HG03175 (cell line): ENCODE measurements around the gene METTL26.

Source experiments
- ATAC-seq: cut with Tn5 transposase; IDR thresholded peaks from one replicate; pipeline ENCODE4 v1.9.1; 2021; ENCODE audit warnings: mild to moderate bottlenecking, moderate library complexity; ENCODE audit not compliant: unreplicated experiment

The METTL26 gene

DNA sequence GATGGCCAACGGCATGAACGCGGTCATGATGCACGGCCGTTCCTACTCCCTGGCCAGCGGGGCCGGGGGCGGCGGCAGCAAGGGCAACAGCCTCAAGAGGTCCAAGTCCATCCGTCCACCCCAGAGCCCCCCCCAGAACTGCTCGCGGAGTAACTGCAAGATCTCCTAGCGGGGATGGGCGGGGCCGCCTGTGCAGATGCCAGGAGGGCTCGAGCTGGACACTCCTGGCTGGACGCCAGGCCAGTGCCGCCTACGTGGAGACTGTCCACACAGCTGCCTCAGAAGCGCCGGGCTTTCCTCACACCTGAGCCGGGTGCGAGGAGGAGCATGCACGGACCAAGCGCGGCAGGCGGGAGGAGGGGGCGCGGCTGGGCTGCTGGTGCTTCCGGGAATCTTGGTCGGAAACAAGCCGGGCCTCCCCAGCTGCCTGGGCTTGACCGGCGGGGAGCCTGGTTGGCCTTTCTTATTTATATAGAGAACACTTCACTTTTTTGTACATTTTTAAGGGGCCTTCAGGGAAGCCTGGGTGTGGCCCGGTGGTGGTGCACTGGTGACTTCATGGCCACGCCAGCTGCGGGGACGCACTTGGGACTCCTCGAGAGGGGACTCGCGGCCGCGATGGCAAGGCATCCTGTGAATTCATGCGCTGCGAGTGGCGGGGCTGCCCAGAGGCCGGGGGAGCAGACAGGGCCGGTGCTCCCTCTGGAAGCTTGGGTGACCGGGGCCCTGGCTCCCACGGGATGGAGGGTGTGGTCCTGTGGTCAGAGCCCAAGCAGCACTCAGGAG lies 8.5 kb downstream of the METTL26 start:
- no peak for ATAC-seq

DNA sequence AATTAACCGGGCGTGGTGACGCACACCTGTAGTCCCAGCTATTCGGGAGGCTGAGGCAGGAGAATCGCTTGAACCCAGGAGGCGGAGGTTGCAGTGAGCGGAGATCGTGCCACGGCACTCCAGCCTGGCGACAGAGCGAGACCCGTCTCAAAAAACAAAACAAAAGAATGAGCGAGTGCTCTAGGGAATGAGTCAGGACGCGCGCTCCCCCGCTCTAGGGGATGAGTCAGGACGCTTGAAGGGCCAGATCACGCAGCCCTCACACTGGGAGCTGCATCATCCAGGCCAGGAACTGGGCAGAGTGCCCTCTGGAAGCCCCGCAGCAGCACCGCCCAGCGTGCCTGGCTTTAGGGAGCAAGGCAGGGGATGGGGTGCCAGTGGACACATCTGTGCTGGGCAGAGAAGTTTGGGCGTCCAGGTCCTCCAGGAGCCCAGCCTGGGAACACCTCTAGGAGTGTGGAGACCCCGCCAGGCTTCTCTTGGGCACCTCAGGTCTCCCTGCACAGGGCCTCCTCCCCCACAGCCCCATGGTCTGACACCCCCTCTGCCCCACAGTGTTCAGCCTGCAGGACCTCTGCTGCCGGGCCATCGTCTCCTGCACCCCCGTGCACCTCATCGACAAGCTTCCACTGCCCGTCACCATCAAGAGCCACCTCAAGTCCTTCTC lies 9.2 kb downstream of the METTL26 start:
- ATAC-seq = no peak

DNA sequence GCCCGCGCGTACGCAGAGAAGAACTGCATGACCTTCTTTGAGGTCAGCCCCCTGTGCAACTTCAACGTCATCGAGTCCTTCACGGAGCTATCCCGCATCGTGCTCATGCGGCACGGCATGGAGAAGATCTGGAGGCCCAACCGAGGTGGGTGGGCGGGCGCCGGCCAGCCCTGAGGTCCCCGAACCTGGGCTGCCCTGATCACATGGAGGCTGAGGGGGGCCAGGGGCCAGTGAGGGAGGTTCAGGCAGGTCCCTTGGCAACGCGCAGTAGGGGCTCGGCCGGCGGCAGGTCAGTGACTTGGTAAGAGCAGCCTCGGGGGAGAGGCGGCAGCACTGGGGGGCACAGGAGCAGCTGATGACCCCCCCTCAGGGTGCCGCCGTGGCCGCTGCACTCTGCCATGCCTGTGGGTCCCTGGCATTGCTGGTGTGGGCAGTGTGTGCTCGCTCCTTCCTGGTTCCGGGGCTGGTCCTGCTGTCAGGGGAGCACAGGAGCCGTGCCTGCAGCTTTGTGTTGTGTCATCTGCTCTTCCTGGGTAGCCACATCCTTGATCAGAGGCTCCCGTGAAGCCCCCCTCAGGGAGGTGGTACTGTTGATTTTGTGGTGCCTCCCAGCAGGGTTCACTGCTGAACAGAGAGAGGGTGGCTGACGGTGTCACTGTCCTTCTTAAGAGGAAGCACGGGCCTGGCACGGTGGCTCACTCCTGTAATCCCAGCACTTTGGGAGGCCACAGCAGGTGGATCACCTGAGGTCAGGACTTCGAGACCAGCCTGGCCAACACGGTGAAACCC lies 9.9 kb downstream of the METTL26 start:
- ATAC-seq = no peak

- ATAC-seq = no peak
Measured at GRCh38 chr16:625117-625976, 10.8 kb downstream of the METTL26 start.

DNA sequence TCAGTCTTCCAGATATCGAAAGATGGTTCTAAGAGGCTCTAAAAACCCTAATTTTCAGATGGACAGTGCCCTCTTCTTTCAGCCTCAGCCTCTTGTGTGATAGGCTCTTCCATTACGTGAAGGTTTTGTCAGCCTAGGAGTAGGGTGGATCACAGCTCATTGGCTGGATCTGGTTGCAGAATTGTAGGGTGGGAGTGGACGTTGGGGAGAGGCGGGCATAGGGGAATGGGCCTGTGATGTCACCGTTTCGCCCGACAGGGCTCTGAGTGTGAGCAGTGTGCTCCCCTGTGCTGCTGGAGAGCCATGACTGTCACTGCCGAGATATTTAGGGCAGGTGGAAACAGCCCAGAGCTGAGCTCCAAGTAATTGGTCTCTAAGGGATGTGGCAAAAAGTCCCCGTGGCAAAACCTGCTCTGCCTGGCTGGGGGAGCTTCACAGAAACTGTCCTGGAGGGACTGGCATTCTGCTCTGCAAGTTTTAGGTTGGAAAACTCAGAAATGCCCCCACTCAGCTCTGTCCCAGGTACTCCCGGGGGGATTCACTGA lies 11.5 kb downstream of the METTL26 start:
- no peak for ATAC-seq

DNA sequence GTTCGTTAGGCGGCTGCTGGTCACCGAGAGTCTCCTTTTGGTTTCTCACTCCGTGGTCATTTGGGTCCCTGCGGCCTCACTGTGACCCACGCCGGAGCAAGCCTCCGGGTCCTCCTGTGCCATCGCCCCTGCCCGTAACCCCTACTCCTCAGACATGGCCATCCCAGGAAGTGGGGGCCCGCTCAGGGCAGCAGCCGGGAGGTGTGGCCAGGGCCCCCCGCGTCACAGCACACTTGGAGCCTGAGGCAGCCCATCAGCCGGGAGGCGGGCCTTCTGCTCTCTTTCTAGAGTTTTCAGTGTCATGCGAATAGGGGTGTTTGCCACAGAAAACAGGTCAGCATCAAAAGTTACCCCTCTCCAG lies 13.2 kb downstream of the METTL26 start:
- no peak for ATAC-seq

DNA sequence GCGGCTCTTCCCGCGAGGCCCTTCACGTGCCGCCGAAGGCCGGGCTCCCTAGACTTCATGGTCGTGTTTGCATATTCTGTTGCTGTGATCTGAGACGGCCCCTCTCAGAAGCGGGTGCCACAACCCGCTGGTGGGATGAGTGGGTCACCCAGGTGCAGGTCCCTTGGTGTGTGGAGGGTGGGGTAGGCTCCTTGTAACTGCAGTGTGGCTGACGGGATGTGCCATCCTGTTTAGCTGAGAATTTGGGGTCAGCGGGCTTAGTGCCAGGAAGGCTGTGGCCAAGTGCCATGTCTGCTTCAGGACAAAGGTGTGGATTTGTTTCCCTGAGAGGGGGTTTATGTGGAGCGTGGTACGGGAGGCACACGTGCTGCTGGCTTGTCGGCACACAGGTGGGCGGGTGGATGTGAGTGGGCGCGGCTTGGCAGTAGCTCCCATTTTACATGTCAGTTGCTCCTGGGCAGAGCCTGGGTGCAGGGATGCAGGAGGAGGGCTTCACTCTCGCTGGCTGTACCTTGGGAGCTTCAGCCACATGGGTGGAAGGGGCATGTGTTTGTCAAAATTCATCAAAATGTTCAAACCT lies 14.5 kb downstream of the METTL26 start:
- no peak for ATAC-seq

- ATAC-seq = no peak
Measured at GRCh38 chr16:620700-621525, 15.2 kb downstream of the METTL26 start.

GRCh38 chr16:619476-620100 lies 16.5 kb downstream of the METTL26 start:
- no peak for ATAC-seq

- ATAC-seq = no peak
Measured at GRCh38 chr16:617855-618254, 18.2 kb downstream of the METTL26 start.

- ATAC-seq = no peak
Measured at GRCh38 chr16:616733-617586, 19.1 kb downstream of the METTL26 start.

DNA sequence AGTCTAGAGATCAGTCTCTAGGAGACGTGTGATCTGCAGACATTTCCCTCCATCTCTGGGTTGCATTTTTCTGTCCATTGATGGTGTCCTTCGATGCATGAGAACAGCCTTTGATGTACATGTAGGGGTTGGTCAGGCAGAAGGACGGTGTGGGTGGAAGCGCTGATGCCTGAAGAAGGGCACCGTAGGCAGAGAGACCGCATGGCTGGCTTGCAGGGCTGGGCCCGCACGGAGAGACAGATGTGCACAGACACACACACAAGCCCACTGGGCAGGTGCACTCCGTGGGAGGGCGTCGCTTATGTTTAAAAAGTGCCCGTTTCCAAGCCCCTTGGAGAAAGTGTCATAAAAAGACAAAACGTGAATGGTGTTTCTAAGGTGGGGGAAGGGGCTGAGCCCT lies 21.0 kb downstream of the METTL26 start:
- no peak for ATAC-seq

DNA sequence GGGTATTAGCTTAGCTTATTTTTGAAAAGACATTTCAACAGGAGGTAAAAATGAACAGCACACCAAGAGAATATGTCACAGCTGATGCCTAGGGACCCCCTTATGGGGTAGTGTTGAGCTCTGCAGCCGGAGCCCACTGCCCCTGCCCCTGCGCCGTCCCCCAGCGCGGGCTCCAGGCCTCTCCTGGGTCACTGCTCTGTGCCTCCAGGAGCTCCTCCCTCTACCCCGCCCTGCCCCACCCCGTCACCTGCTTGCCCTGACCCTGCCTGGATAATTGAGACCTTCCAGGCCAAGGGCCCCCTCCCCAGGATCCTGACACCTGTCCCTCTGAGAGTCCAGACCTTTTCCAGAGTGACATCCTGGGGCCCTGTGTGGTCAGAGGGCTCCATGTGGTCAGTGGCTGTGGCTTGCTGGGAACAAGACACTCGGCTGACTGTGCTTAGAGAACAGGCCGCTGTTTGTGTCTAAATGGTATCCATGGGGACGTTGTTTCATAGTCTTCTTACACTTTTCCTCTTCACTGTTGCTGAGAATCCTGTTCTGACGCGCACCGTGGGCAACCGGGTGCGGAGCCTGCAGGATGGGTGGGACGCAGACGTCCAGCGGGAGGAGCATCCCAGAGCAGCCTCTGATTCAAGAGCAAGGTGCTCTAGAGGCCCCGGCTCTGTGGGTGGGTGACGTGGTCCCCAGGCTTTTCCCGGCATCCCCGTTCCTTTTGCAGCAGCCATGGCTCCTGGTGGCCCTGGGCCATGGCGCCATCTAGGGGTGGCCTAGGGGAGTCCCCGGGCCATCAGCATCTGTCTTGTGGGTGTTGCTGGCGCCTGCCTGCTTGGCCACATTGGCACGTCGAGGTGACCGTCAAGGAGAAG lies 25.4 kb downstream of the METTL26 start:
- no peak for ATAC-seq

DNA sequence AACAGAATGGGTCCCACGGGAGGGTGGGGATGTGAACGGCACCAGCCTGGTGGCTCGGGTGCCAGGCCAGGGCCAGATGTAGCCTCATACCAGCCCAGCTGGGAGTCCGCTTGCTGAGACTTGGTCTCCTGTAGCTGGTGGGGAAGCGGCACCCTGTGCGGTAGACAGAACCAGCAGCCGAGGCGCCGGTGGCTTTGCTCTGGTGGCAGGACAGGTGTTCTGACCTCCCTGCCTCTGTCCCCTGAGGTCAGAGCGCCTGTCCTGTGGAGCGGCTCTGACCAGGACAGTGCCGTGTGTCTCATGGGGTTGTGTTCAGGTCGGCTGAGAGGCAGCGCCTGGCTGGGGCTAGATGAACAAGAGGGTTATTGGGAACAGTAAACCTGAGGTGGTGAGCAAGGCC lies 26.1 kb downstream of the METTL26 start:
- ATAC-seq = no peak

DNA sequence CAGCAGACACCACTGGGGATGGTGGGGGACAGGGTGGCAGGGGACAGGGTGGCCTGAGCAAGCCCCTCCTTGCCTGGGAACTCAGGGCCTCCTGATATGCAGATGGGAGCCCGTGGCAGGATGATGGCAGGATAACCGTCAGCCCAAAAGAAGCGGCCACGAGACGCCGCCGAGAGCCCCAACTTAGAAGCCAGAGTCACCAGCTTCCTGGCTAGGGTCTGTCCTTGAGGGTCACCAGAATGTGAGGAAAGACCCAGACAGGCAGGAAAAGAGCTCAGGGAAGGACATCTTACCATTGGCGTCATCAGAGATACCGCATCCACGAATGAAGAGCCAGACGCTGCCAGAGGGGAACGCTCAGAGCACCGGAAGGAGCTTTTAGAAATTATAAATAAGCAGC lies 26.8 kb downstream of the METTL26 start:
- ATAC-seq = no peak

- ATAC-seq = no peak
Measured at GRCh38 chr16:608019-608418, 28.1 kb downstream of the METTL26 start.

- ATAC-seq = no peak
Measured at GRCh38 chr16:606656-607307, 29.3 kb downstream of the METTL26 start.
